H1 (cell line): ENCODE measurements around the gene F5. TPM values are rescaled to one million over a fixed set of nuclear protein-coding genes. Genes with fewer than 3 reads are reported as not detected.

Experiments
- CTCF ChIA-PET: fragments of 300-600 bp; sonication (Branson Sonifier 250); formaldehyde crosslinking; loops from one replicate; lab custom pipeline; 2021; ENCODE audit not compliant: partially characterized antibody; lab: Charles Lee
- POLR2A ChIA-PET: fragments of 300-600 bp; sonication (Branson Sonifier 250); formaldehyde crosslinking; loops from one replicate; lab custom pipeline; 2021; ENCODE audit warnings: inconsistent platforms; ENCODE audit not compliant: partially characterized antibody; lab: Charles Lee
- DNase-seq, 2 experiments: peaks; one replicate each; pipeline versions ENCODE4 v3.0.0 to v3.0.0-alpha.2; 2010 to 2022; ENCODE audit warnings: low spot score in 2 of 2, low read depth in 1 of 2, mixed read lengths in 1 of 2
- FAIRE-seq: peaks from 2 replicates; lab custom pipeline; 2011; peaks lifted over from hg19 to GRCh38; lab: Jason Lieb, UNC
- H2AFZ ChIP-seq: 2 replicates; pipeline ENCODE4 v1.8.1; 2012; ENCODE audit warnings: low read length, inconsistent platforms
- H2AK5ac ChIP-seq: 2 replicates; pipeline ENCODE4 v1.6.1; 2013; ENCODE audit warnings: low read depth, low read length
- H2BK120ac ChIP-seq: replicated peaks from 2 replicates; pipeline ENCODE3; 2013; ENCODE audit warnings: low read depth, low read length, inconsistent platforms
- H2BK12ac ChIP-seq: 2 replicates; pipeline ENCODE4 v1.6.1; 2013; ENCODE audit warnings: low read depth, low read length
- H2BK15ac ChIP-seq: 2 replicates; pipeline ENCODE4 v1.6.1; 2013; ENCODE audit warnings: low read length
- H2BK20ac ChIP-seq: 2 replicates; pipeline ENCODE4 v1.6.1; 2013; ENCODE audit warnings: low read length
- H2BK5ac ChIP-seq: 2 replicates; pipeline ENCODE4 v1.6.1; 2013; ENCODE audit warnings: low read depth, low read length
- H3K14ac ChIP-seq: 2 replicates; pipeline ENCODE4 v1.6.1; 2013; ENCODE audit warnings: inconsistent platforms; ENCODE audit not compliant: insufficient read length
- H3K18ac ChIP-seq: 2 replicates; pipeline ENCODE4 v1.6.1; 2013; ENCODE audit warnings: low read length; ENCODE audit errors: extremely low read depth
- H3K23ac ChIP-seq: 2 replicates; pipeline ENCODE4 v1.6.1; 2013; ENCODE audit warnings: inconsistent platforms; ENCODE audit not compliant: insufficient read length
- H3K23me2 ChIP-seq: 2 replicates; pipeline ENCODE4 v1.6.1; 2013; ENCODE audit warnings: low read depth, low read length
- H3K27ac ChIP-seq: 2 replicates; pipeline ENCODE4 v1.6.1; 2011; ENCODE audit warnings: low read depth, low read length, inconsistent platforms
- H3K27me3 ChIP-seq, 4 experiments: replicated peaks in 1 of 4; 1 replicate in 1 of 4; 2 replicates in 3 of 4; pipeline versions ENCODE4 v1.6.1 to v1.8.1; 2011 to 2013; ENCODE audit warnings: low read length in 3 of 4, mild to moderate bottlenecking in 3 of 4, inconsistent platforms in 2 of 4, mixed read lengths in 2 of 4, moderate library complexity in 1 of 4; ENCODE audit not compliant: control insufficient read depth in 3 of 4, insufficient read depth in 3 of 4; ENCODE audit errors: extremely low read depth in 1 of 4
- H3K36me3 ChIP-seq, 4 experiments: 2 replicates each; pipeline versions ENCODE4 v1.6.1 to v1.8.1; 2011 to 2013; ENCODE audit warnings: mild to moderate bottlenecking in 4 of 4, low read length in 3 of 4, moderate library complexity in 2 of 4, control low read depth in 1 of 4, inconsistent platforms in 1 of 4; ENCODE audit not compliant: insufficient read depth in 4 of 4, control insufficient read depth in 2 of 4
- H3K4ac ChIP-seq: replicated peaks from 2 replicates; pipeline ENCODE3; 2013; ENCODE audit warnings: low read length, low read depth, mixed read lengths, inconsistent platforms; ENCODE audit not compliant: insufficient read length
- H3K4me1 ChIP-seq, 4 experiments: replicated peaks in 1 of 4; 1 replicate in 1 of 4; 2 replicates in 3 of 4; pipeline versions ENCODE4 v1.6.1 to v1.8.1; 2011 to 2013; ENCODE audit warnings: low read length in 3 of 4, inconsistent platforms in 2 of 4, mixed read lengths in 1 of 4; ENCODE audit not compliant: insufficient read depth in 4 of 4, control insufficient read depth in 3 of 4
- H3K4me2 ChIP-seq, 2 experiments: 2 replicates each; pipeline versions ENCODE4 v1.6.1 to v1.8.1; 2011 to 2013; ENCODE audit warnings: low read depth in 2 of 2, low read length in 2 of 2, control low read depth in 1 of 2, inconsistent platforms in 1 of 2, mild to moderate bottlenecking in 1 of 2; ENCODE audit not compliant: insufficient read depth in 1 of 2
- H3K4me3 ChIP-seq, 4 experiments: fragments of 200-600, 300-600 bp in 1 of 4; sonication (generic), shearing (Covaris generic), sonication (Bioruptor Twin) in 1 of 4; 2 replicates each; pipeline versions ENCODE4 v1.5.1 to v1.8.1; 2011 to 2016; ENCODE audit warnings: low read length in 4 of 4, low read depth in 3 of 4, control low read depth in 2 of 4, inconsistent platforms in 2 of 4, mild to moderate bottlenecking in 2 of 4, mixed read lengths in 1 of 4, moderate library complexity in 1 of 4; ENCODE audit not compliant: insufficient read depth in 2 of 4; ENCODE audit errors: extremely low read depth in 1 of 4
- H3K56ac ChIP-seq: replicated peaks from 2 replicates; pipeline ENCODE3; 2013; ENCODE audit warnings: low read depth, mild to moderate bottlenecking, mixed read lengths, low read length, inconsistent platforms; ENCODE audit not compliant: insufficient read length
- H3K79me1 ChIP-seq: 2 replicates; pipeline ENCODE4 v1.6.1; 2013; ENCODE audit warnings: low read depth, low read length, control low read depth
- H3K79me2 ChIP-seq, 2 experiments: 2 replicates each; pipeline versions ENCODE4 v1.6.1 to v1.8.1; 2012 to 2013; ENCODE audit warnings: low read length in 2 of 2, mild to moderate bottlenecking in 2 of 2, inconsistent platforms in 1 of 2; ENCODE audit not compliant: insufficient read depth in 2 of 2, control insufficient read depth in 1 of 2
- H3K9ac ChIP-seq, 4 experiments: replicated peaks in 1 of 4; 1 replicate in 1 of 4; 2 replicates in 3 of 4; pipeline versions ENCODE4 v1.6.1 to v1.8.1; 2011 to 2013; ENCODE audit warnings: low read depth in 3 of 4, low read length in 3 of 4, control low read depth in 2 of 4, mild to moderate bottlenecking in 2 of 4, moderate library complexity in 2 of 4, inconsistent platforms in 1 of 4; ENCODE audit errors: extremely low read depth in 1 of 4
- H3K9me3 ChIP-seq, 2 experiments: 2 replicates each; pipeline versions ENCODE4 v1.6.1 to v1.8.1; 2012 to 2013; ENCODE audit warnings: mild to moderate bottlenecking in 2 of 2, moderate library complexity in 2 of 2, control low read depth in 1 of 2, inconsistent platforms in 1 of 2, low read depth in 1 of 2, low read length in 1 of 2, mixed read lengths in 1 of 2; ENCODE audit not compliant: insufficient read depth in 2 of 2
- H4K20me1 ChIP-seq, 2 experiments: replicated peaks in 1 of 2; 2 replicates each; pipeline versions ENCODE3 to v1.8.1; 2011 to 2013; ENCODE audit warnings: inconsistent platforms in 2 of 2, low read length in 2 of 2, mild to moderate bottlenecking in 1 of 2; ENCODE audit not compliant: insufficient read depth in 2 of 2, control insufficient read depth in 1 of 2
- H4K5ac ChIP-seq: 2 replicates; pipeline ENCODE4 v1.6.1; 2013; ENCODE audit warnings: low read length, low read depth, mixed read lengths, inconsistent platforms; ENCODE audit not compliant: insufficient read length
- H4K8ac ChIP-seq: 2 replicates; pipeline ENCODE4 v1.8.0; 2013; ENCODE audit warnings: mild to moderate bottlenecking, moderate library complexity, low read length, inconsistent platforms; ENCODE audit not compliant: insufficient read depth; ENCODE audit errors: extremely low read depth
- H4K91ac ChIP-seq: replicated peaks from 2 replicates; pipeline ENCODE3; 2013; ENCODE audit warnings: low read length, mixed read lengths, inconsistent platforms; ENCODE audit not compliant: insufficient read length
- BACH1 ChIP-seq: IDR thresholded peaks from 2 replicates; pipeline ENCODE4 v1.6.1; 2012; ENCODE audit warnings: low read length, improper control_type of control experiment
- CBX5 ChIP-seq: fragments of 300-800, 300-1000 bp; sonication (generic); IDR thresholded peaks from 2 replicates; pipeline ENCODE4 v1.7.1; 2016; ENCODE audit warnings: antibody characterized with exemption, low read length, low read depth
- KDM1A ChIP-seq: fragments of 200-600, 300-600 bp; sonication (generic); IDR thresholded peaks from 2 replicates; pipeline ENCODE4 v1.7.1; 2016; ENCODE audit warnings: mild to moderate bottlenecking, low read length, borderline replicate concordance
- KDM4A ChIP-seq: IDR thresholded peaks from one replicate; pipeline ENCODE4 v1.7.1; 2012; ENCODE audit warnings: low read depth, mild to moderate bottlenecking, moderate library complexity, low read length, inconsistent platforms; ENCODE audit not compliant: severe bottlenecking
- MAFK ChIP-seq: IDR thresholded peaks from 2 replicates; pipeline ENCODE4 v1.6.1; 2012; ENCODE audit warnings: low read depth, mild to moderate bottlenecking, improper control_type of control experiment, low read length
- SIX5 ChIP-seq: IDR thresholded peaks from 2 replicates; pipeline ENCODE4 v1.6.1; 2011; ENCODE audit warnings: mild to moderate bottlenecking, low read depth, low read length
- YY1 ChIP-seq: IDR thresholded peaks from 2 replicates; pipeline ENCODE4 v1.6.1; 2011; ENCODE audit warnings: low read depth, mild to moderate bottlenecking, low read length
- WGBS, 2 experiments: shearing (Covaris generic) in 1 of 2; methylation state at CpG; one replicate each; pipeline versions ENCODE4 v1.1.6 to v1.1.7; 2013 to 2015; ENCODE audit warnings: low lambda C conversion rate in 2 of 2, mixed read lengths in 2 of 2, inconsistent platforms in 1 of 2, low coverage in 1 of 2, missing lambda C conversion rate in 1 of 2; ENCODE audit not compliant: insufficient replicate concordance in 2 of 2, insufficient coverage in 1 of 2, insufficient read length in 1 of 2; ENCODE audit errors: extremely low coverage in 1 of 2, missing lambda C conversion rate in 1 of 2; 5-methylcytosine and 5-hydroxymethylcytosine counted together
- polyA plus RNA-seq, 7 experiments: library from polyadenylated mRNA; depleted of rRNA in 3 of 7; stranded (reverse) in 5 of 7; unstranded in 2 of 7; fragments of >200 nt in 5 of 7; fragments of 200-250 nt in 2 of 7; gene quantifications; 1 replicate in 5 of 7; 2 replicates in 1 of 7; 4 replicates in 1 of 7; pipeline versions ENCODE4 v1.2.1 to v1.2.3, GENCODE V29; 2011 to 2013; ENCODE audit warnings: missing spikeins in 2 of 7, mixed read lengths in 2 of 7
- total RNA-seq: library from RNA; stranded (reverse); fragmentation: NEBNext Ultra II Directional; extraction: Animal tissue kit (Norgen Biotek cat#: 25700); gene quantifications from 2 replicates; pipeline ENCODE4 v1.2.1, GENCODE V29; 2021

F5 gene
- total and polyA plus RNA-seq, 2 of the 8 experiments (the other 6 are each of a cell fraction or from before 2014, with no cell fraction given): 0.04 to 0.06 TPM

DNA sequence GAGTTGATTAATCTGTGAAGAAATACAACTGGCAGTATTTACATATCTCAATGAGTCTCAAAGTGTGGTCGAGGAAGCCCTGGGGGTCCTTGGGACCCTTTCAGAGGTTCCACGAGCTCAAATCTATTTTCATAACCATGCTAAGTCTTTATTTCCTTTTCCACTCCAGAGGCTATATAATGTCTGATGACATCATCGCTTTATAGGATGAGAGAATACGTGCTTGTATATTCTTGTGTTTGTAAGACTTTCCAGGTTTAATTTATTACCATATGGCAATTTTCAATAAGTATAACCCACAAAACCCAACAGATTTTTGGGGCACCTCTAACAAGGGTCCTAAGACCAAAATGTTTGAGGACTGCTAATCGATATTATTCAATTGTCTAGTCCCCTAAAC is 99.1 kb downstream of the F5 start:
- peak overlapping the region; percentile 88 to 94; a peak in 2 of 4 replicates for H3K4me2 ChIP-seq
- H4K20me1 ChIP-seq: peaks cover 0 to 3% of the 10 kb centered on the region in 2 experiments
- H3K23ac ChIP-seq: no peak overlapping the region
- H3K27ac ChIP-seq: no peak overlapping the region
- H3K56ac ChIP-seq: no peak overlapping the region
- H2AK5ac ChIP-seq: no peak overlapping the region
- no peak overlapping the region for H3K14ac ChIP-seq
- H2AFZ ChIP-seq: no peak overlapping the region
- no peak overlapping the region for H4K5ac ChIP-seq
- peak overlapping the region in 2 of 4 experiments; percentile 84 to 91; a peak in 4 of 8 replicates for H3K4me3 ChIP-seq
- H3K4ac ChIP-seq: no peak overlapping the region
- no peak overlapping the region for H2BK12ac ChIP-seq
- no peak overlapping the region for H3K18ac ChIP-seq
- no peak overlapping the region for H4K91ac ChIP-seq
- no peak overlapping the region for H2BK120ac ChIP-seq
- no peak overlapping the region for H2BK5ac ChIP-seq
- H3K79me2 ChIP-seq: peaks cover 10 to 32% of the 10 kb centered on the region in 2 experiments; a peak in 3 of 4 replicates
- FAIRE-seq: no peak
- no peaks in the 10 kb centered on the region for H3K36me3 ChIP-seq
- no peak for TF ChIP-seq YY1
- no peak for TF ChIP-seq MAFK
- no peak for TF ChIP-seq BACH1
- TF ChIP-seq KDM4A: no peak
- TF ChIP-seq SIX5: no peak
- no peak for TF ChIP-seq KDM1A
- no peak for TF ChIP-seq CBX5
- no peak overlapping the region for H2BK15ac ChIP-seq
- peaks cover 0 to 18% (median 8%) of the 10 kb centered on the region in 4 experiments; a peak in 4 of 7 replicates for H3K4me1 ChIP-seq
- ChIA-PET CTCF (interaction anchor here (1.0 kb wide), 1 partner anchor 59 kb away, joined by 4 read pairs; no protein-coding TSS in a partner anchor), POLR2A (interaction anchor here (1.0 to 1.6 kb wide), 4 partner anchors 9 to 59 kb away, joined by 3 to 4 read pairs (median 4); no protein-coding TSS in a partner anchor)
- peaks cover 9% of the 10 kb centered on the region for H3K79me1 ChIP-seq
- no peaks in the 10 kb centered on the region for H3K27me3 ChIP-seq
- DNase-seq: no peak
- H4K8ac ChIP-seq: no peak overlapping the region
- H2BK20ac ChIP-seq: no peak overlapping the region
- no peaks in the 10 kb centered on the region for H3K9me3 ChIP-seq
- H3K9ac ChIP-seq: no peak overlapping the region
- peaks cover 12% of the 10 kb centered on the region for H3K23me2 ChIP-seq
- WGBS, 2 experiments: 90% methylated on average over 5 of the region's 5 CpGs; no CpG with 5 or more reads in 1 of the 2 experiments
